GM18951 (cell line): ENCODE data around the gene CHCHD4.
"Not testable (repeated sequence)": the region's sequence is repeated elsewhere in the genome, so short reads cannot be mapped to it uniquely, and the experiment has no call there.

Experiments used
- POLR2A ChIP-seq: IDR thresholded peaks from 4 replicates; pipeline ENCODE4 v1.6.1; 2011; ENCODE audit warnings: mild to moderate bottlenecking; ENCODE audit not compliant: insufficient read length, insufficient read depth; ENCODE audit errors: extremely low read depth
- in situ Hi-C: fragments of 300-500 bp; cut with MboI; formaldehyde crosslinking; loops from one replicate; pipeline ENCODE4 v1.12.0; 2022; ENCODE audit warnings: low sequenced_read_pairs, mixed read lengths, inconsistent platforms; ENCODE audit not compliant: unreplicated experiment

CHCHD4 gene

GRCh38 chr3:14117468-14118399, 6.9 kb downstream of the CHCHD4 start:
- no peak for TF ChIP-seq POLR2A
- in situ Hi-C loops = no loop called here

GRCh38 chr3:14113965-14114635, 10.6 kb downstream of the CHCHD4 start:
- in situ Hi-C loops = no loop called here
- TF ChIP-seq POLR2A = no peak

GRCh38 chr3:14110699-14111098, 14.0 kb downstream of the CHCHD4 start:
- in situ Hi-C loops = no loop called here
- TF ChIP-seq POLR2A = no peak

- in situ Hi-C loops = not testable (repeated sequence)
These were observed 14.8 kb downstream of the CHCHD4 start for GRCh38 chr3:14109821-14110220.

GRCh38 chr3:14097616-14098391, 26.9 kb downstream of the CHCHD4 start:
- in situ Hi-C loops = no loop called here
- no peak for TF ChIP-seq POLR2A

- in situ Hi-C loops = no loop called here
- no peak for TF ChIP-seq POLR2A
These were observed 27.9 kb downstream of the CHCHD4 start for GRCh38 chr3:14096742-14097141.

- in situ Hi-C loops = no loop called here
- TF ChIP-seq POLR2A = no peak
These were observed 30.8 kb downstream of the CHCHD4 start for GRCh38 chr3:14093831-14094230.

GRCh38 chr3:14092464-14092863, 32.2 kb downstream of the CHCHD4 start:
- in situ Hi-C loops = no loop called here
- no peak for TF ChIP-seq POLR2A

GRCh38 chr3:14091959-14092358, 32.7 kb downstream of the CHCHD4 start:
- in situ Hi-C loops = not testable (repeated sequence)

- in situ Hi-C loops = not testable (repeated sequence)
These were observed 37.2 kb downstream of the CHCHD4 start for GRCh38 chr3:14087461-14087860.

- no peak for TF ChIP-seq POLR2A
- in situ Hi-C loops = no loop called here
These were observed 42.5 kb downstream of the CHCHD4 start for GRCh38 chr3:14082108-14082657.

- in situ Hi-C loops = no loop called here
These were observed 47.4 kb downstream of the CHCHD4 start for GRCh38 chr3:14077310-14077709.

GRCh38 chr3:14075233-14075632, 49.4 kb downstream of the CHCHD4 start:
- in situ Hi-C loops = not testable (repeated sequence)

More at GRCh38 chr3:14077310-14077709, 47.4 kb downstream of the CHCHD4 start:
- no peak for TF ChIP-seq POLR2A
